Stimulated activated CD4-positive, alpha-beta T cell treated with anti-CD3 and anti-CD28 coated beads, Interleukin-2, amount 100 ng/mL, for 24 hours (primary cell): ENCODE results near the gene KDM4B.
A peak's percentile ranks its signal among the peaks of the same experiment; 100 is the strongest.

ENCODE experiments used
- DNase-seq, 2 donors: peaks; one replicate each; pipeline ENCODE4 v3.0.0-alpha.2; 2020

Gene KDM4B

GRCh38 chr19:5016781-5017180, 47.9 kb downstream of the KDM4B start:
- no peak for DNase-seq

- DNase-seq, result no peak
Observed at GRCh38 chr19:5017235-5017634, 48.3 kb downstream of the KDM4B start.

- no peak for DNase-seq
Observed at GRCh38 chr19:5018224-5019015, 49.5 kb downstream of the KDM4B start.

- DNase-seq, result no peak
Observed at GRCh38 chr19:5020368-5020767, 51.5 kb downstream of the KDM4B start.

- no peak for DNase-seq
Observed at GRCh38 chr19:5021046-5021445, 52.1 kb downstream of the KDM4B start.

GRCh38 chr19:5022066-5022860, 53.4 kb downstream of the KDM4B start:
- no peak for DNase-seq

GRCh38 chr19:5023128-5023571, 54.2 kb downstream of the KDM4B start:
- no peak for DNase-seq

- DNase-seq, result no peak
Observed at GRCh38 chr19:5024282-5024681, 55.4 kb downstream of the KDM4B start.

- no peak for DNase-seq
Observed at GRCh38 chr19:5025027-5025426, 56.1 kb downstream of the KDM4B start.

- DNase-seq, result no peak
Observed at GRCh38 chr19:5026706-5027273, 57.9 kb downstream of the KDM4B start.

- no peak for DNase-seq
Observed at GRCh38 chr19:5028229-5028886, 59.4 kb downstream of the KDM4B start.

- peak; percentile 76 to 77 for DNase-seq
Observed at GRCh38 chr19:5029596-5029995, 60.7 kb downstream of the KDM4B start.

GRCh38 chr19:5030136-5030820, 61.4 kb downstream of the KDM4B start:
- peak in 1 of 2 donors; percentile 23 for DNase-seq

- DNase-seq, result no peak
Observed at GRCh38 chr19:5030822-5031221, 61.9 kb downstream of the KDM4B start.

GRCh38 chr19:5031231-5032100, 62.6 kb downstream of the KDM4B start:
- DNase-seq, result peak; percentile 88 to 89

GRCh38 chr19:5032101-5032967, 63.4 kb downstream of the KDM4B start:
- DNase-seq, result no peak

- no peak for DNase-seq
Observed at GRCh38 chr19:5035105-5035761, 66.3 kb downstream of the KDM4B start.

GRCh38 chr19:5035793-5036697, 67.1 kb downstream of the KDM4B start:
- no peak for DNase-seq
